Measurements from ENCODE around the gene ELANE.
A peak's percentile ranks its signal among the peaks of the same experiment; 100 is the strongest.
"Not testable (repeated sequence)": the region's sequence is repeated elsewhere in the genome, so short reads cannot be mapped to it uniquely, and the experiment has no call there.

Gene ELANE

DNA sequence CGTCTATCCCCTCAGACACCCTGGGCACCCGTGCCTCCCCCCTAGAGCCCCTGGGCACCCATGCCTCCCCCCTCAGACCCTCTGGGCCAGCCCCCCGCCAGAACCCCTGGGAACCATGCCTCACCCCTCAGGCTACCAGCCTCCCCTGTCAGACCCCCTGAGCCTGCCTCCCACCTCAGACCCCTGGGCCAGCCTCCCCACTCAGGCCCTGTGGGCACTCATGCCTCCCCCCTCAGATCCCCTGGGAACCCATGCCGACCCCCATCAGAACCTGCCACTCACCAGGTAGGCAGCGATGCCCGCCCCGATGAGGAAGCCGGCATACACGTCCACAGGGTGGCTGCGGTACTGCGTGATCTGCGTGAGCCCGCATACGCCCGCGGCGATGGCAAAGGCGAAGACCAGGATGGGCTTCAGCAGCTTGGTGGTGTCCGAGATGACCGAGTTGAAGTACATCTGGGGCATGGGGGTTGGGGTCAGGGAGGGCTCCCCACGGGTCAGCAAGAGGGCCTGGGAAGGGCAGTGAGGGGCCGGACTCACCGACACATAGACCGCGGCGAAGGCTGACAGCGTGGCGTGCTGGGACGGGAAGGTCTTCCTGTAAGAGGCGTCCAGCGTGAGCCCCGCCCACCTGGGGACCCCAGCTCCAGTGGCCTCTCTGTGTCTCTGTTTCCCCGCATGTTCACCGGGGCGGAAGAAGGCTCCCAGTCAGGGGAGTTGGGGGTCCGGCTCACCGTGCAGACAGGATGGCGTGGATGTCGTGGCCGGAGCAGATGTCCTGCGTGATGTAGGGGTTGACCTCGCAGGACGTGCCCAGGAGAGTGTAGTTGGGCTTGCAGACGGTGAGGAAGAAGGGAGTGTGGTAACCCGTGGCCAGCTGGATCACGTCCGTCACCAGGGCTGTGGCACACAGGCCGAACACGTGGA is 37.7 kb upstream of the ELANE start:
- no peak for DNase-seq

DNA sequence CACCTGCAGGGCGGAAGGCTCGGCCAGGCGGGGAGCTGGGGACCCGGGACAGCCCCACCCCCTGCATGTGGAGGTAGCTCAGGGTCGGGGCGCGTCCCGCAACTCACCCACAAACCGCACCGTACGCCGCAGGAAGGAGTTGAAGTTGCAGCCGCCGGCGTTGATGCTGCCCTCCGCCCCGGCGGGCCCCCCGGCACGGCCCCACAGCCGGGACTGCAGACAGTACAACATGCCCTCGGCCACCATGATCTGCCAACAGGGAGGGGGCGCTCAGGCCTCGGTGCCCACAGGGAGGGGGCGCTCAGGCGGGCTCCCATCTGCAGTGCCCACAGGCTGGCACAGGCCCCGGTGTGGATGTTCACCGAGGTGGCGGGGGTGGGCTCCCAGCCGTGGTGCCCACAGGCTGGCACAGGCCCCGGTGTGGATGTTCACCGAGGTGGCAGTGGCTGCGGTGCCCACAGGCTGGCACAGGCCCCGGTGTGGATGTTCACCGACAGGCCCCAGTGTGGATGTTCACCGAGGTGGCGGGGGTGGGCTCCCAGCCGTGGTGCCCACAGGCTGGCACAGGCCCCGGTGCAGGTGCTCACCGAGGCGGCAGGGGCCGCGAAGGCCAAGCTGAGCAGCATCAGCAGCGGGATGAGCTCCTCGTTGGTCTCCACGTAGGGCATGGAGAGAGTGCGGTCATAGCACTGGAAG is 36.9 kb upstream of the ELANE start:
- DNase-seq: no peak

DNA sequence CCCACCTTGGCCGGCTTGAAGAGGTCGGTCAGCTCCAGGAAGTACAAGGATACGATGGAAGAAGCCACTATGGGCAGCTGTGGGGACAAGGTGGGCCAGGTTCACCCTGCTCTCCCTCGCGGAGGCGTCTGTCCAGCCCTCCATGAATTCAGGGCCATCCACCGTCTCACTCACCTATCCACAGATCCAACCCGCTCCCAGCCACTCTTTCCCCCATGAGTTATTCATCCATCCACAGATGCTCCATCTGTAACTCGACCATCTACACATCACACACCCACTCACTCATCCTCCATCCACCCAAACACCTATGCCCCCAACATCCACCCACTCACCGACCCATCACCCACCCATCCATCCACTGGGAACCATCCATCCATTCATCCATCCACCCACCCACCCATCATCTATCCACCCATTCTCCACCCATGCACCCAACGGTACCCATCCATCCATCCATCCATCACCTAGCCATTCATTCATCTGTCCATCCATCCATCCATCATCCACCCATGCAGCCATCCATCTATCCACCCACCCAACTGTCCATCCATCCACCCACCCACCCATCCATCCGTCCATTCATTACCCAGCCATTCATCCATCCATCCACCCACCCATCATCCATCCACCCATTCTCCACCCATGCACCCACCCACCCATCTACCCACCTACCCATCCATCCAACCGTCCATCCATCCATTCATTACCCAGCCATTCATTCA is 36.2 kb upstream of the ELANE start:
- no peak for DNase-seq

DNA sequence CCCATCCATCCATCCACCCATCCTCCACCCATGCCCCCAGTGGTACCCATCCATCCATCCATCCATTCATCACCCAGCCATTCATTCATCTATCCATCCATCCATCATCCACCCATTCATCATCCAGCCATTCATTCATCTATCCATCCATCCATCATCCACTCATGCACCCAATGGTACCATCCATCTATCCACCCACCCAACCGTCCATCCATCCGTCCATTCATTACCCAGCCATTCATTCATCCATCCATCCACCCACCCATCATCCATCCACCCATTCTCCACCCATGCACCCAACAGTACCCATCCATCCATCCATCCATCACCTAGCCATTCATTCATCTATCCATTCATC is 35.6 kb upstream of the ELANE start:
- no peak for DNase-seq

DNA sequence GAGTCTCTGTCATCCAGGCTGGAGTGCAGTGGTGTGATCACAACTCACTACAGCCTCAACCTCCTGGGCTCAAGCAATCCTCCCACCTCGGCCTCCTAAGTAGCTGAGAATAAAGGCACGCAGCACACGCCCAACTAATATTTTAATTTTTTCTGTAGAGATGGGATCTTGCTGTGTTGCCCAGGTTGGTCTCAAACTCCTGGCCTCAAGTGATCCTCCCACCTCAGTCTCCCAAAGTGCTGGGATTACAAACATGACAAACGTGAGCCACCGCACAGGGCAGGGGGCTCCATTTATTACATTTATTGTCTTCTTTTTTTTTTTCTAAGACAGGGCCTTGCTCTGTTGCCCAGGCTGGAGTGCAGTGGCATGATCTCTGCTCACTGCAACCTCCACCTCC is 31.9 kb upstream of the ELANE start:
- not testable (repeated sequence) for DNase-seq

DNA sequence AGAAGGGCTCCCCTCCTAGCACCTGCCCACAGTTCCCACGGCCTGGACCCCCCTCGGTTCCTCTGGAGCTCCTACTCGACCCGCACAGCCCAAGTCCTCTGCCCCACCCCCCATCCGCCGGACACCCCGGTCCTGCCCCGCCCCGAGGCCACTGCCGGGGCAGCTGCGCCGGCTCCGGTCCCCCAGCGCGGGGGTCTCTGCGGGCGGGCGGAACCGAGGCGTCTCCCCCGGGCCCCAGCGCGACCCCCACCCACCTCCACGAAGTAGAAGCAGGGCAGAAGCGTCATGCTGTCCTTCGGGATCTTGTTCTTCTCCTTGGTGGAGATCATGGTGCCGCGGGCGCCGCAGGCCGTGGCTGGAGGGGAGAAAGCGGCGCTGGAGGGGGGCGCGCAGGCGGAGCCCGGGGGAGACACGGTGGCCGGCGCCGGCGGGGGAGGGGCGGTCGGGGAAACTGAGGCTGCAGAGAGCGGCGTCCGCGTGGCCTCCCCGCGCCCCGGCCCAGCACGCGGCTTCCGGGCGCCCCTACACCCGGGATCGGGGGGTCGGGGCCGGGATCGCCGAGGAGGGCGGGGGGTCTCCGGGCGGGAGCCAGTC is 30.8 kb upstream of the ELANE start:
- DNase-seq: no peak

DNA sequence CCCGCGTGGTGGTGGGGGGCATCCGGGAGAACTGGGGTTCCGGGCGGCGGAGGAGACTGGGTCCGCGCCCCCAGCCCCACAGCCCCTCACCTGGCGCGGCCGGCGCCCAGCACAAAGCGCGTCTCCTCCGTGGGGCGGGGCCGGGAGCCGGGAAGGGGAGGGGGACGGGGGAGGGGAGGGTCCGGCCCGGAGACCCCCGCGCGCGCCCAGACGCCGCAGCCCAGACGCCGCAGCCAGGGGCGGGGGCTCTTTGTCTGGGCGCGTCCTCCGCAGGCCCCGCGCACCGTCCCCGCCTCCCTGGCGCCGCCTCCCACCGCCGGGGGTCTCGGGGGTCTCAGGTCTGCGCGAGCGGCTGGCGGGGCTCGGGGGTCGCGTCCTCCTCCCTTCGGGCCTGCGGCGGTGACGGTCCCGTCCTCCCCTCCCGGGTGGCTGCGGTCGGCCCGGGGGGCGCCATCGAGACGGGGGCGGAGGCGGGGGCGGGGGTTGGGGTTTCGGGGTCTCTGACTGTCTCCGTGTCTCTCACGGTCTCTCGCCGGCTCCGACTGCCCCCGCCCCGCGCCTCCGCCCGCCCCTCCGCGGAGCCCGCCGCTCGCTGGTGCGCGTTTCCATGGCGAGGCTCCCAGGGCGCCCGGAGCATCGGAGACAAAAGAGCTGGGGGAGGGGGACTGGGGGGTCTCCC is 30.1 kb upstream of the ELANE start, which contains the start of gene PLPPR3:
Gene PLPPR3, minus strand, starts transcription at position 131 of the 679 bp plus-strand sequence. CDS start 396 bp downstream, outside the sequence.
- no peak for DNase-seq

DNA sequence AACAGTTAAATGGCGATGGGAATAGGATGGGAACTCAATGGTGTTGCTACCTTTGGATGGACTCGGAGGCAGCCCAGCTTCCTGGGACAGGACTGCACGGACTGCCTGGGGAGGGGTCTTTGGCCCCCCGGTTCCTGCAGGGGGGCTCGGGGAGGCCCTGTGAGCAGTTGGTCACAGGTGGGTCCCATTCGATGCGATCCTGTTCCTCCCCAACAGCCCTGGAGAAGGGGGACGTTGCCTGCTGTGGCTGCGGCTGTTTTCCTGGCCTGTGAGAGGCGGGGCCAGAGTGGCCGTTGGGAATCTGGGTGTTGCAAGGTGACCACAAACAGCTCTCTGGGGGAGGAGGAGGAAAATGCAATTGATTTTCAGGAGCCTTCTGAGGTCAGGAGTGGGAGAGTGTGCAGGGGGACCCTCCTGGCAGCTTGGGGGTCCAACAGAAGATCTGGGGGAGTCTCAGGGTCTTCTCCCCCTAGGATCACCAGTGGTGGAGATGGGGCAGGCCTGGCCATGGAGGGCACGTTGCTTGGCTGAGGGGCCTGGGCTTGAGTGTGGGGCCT is 28.5 kb upstream of the ELANE start:
- peak; percentile 38 to 47 for DNase-seq

DNA sequence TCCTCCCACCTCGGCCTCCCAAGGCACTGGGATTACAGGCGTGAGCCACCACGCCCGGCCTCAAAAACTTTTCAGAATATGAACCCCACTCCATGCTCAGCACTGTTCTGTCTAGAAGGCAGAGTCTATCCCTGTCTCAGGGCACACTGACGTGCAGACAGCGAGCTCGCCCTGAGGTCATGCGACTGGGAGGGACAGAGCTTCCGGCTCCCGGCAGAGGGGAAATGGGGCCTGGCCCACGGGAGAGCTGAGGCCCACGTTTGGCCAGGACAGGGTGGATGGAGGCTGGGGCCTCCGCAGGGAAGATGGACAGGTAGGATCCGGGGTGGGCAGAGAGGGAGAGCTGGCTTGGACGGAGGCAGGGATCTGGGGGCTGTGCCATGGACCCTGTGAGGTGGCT is 27.2 kb upstream of the ELANE start:
- peak; percentile 73 to 85 for DNase-seq

DNA sequence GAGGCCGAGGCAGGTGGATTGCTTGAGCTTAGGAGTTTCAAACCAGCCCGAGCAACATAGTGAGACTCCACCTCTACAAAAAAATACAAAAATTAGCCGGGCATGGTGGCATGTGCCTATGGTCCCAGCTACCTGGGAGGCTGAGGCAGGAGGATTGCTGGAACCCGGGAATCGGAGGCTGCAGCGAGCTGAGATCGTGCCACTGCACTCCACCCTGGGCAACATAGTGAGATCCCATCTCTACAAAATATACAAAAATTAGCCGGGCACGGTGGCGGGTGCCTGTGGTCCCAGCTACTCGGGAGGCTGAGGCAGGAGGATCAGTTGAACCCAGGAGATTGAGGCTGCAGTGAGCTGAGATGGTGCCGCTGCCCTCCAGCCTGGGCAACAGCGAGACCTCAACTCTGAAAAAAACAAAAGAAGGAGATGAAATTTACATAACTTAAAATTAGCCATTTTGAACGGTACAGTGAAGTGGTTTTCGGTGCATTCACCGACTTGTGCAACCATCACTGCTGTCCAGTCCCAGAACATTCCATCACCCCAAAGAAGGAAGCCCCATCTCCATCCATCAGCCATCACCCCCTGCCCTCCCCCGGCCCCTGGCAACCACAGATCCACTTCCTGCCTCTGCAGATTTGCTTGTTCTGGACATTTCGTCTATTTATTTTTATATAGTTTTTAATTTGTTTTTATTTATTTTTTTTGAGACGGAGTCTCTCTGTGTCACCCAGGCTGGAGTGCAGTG is 26.0 kb upstream of the ELANE start:
- DNase-seq: peak in 1 of 2 donors; percentile 42

DNA sequence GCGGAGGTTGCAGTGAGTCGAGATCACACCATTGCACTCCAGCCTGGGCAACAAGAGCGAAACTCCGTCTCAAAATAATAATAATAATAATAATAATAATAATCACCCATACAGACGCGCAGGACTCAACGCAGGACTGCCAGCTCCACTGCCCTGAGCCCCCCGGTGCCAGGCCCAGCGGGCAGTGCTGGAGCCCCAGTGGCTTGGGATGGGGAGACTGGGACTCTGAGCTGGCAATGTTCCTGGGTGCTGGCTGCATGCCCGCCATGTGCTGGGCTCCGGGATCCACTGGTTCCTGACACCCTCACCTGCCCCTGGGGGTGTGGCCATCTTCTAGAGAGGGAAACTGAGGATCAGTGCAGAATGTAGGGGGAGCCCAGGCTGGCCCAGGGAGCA is 24.8 kb upstream of the ELANE start:
- DNase-seq: no peak

DNA sequence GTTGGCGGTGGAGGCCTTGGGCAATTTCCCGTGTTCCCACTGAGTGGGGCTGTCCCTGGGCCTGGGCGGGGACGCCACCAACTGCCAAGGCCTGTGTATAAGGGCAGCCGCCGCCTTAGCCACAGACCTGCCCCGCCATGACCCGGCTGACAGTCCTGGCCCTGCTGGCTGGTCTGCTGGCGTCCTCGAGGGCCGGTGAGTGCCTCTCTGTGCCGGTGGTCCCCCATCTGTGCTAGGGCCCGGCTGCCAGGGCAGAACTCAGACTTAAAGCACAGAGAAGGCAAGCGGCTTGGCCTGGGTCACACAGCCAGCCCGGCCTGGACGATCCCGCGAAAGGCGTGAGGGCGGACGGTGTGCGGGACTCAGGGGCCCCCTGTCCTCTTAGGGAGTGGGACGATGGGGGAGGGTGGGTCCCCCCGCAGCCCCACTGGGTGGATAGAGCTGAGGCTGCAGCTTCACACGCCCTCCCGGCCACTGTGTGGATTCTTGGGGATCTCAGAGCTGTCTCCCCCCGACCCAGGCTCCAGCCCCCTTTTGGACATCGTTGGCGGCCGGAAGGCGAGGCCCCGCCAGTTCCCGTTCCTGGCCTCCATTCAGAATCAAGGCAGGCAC is 24.3 kb upstream of the ELANE start, which contains the start of gene AZU1:
Gene AZU1, plus strand, starts transcription at position 128 of the 612 bp plus-strand sequence. Its CDS starts 10 bp downstream, at position 138.
- peak; percentile 80 to 84 for DNase-seq

DNA sequence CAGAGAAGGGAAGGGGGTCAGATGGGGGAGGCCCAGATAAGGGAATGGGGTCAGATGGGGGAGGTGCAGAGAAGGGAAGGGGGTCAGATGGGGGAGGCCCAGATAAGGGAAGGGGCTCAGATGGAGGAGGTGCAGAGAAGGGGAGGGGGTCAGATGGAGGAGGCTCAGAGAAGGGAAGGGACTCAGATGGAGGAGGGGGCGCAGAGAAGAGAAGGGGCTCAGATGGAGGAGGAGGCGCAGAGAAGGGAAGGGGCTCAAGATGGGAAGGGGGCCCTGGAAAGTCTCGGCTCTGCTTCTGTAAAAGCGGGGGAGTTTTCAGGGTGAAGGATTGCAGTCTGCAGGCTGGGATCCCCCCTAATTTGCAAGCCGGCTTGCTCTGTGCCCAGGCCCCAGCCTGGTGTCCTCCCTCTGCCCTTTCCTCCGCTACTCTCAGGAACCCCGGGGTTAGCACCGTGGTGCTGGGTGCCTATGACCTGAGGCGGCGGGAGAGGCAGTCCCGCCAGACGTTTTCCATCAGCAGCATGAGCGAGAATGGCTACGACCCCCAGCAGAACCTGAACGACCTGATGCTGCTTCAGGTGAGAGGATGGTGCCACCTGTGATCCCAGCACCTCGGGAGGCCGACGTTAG is 22.9 kb upstream of the ELANE start:
- no peak for DNase-seq

DNA sequence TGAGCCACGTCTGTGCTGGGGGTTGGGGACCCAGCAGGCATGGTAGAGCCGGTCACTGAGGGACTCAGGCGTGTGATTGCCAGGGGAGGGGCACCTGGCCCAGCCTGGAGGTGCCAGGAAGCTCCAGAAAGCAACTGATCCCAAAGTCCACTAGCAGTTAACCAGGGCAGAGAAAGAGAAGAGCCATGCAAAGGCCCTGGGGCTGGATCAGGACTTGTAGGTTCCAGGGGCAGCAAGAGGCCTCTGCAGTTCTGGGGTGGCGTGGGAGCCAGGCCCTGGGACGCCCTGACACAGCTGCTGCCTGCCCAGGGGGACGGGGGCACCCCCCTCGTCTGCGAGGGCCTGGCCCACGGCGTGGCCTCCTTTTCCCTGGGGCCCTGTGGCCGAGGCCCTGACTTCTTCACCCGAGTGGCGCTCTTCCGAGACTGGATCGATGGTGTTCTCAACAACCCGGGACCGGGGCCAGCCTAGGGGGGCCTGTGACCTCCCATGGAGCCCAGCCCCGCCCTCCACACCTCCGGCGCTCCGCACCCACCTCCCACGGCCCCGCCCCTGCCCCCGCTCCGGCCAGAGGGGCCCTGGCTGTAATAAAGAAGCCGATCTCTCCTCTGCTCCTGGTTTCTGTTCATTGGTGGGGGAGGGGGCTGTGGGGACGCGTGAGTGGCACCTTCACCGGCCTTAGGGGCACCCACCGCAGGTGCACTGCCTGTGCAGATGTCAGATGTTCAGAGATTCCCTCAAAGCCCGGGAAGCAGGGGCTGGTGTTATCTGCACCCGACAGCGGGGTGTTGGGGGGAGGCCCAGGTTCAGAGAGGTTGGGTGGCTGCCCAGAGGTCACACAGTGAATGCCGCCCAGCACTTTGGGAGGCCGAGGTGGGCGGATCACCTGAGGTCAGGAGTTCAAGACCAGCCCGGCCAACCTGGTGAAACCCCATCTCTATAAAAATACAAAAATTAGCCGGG is 20.4 kb upstream of the ELANE start:
- no peak for DNase-seq

DNA sequence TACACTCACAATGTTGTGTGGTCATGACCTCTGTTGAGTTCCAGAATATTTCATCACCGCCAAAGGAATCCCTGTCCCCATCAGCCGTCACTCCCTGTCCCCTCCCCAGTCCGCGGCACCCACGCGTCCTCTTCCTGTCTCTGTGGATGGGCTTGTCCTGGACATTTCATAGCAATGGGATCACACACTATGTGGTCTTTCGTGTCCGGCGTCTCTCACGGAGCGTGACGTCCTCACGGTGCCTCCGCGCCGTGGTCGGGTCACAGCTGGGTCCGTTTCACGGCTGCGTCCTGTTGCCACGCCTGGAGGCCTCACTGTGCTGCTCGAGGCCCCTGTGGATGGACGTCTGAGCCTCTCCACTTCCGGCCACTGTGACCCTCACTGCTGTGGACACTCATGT is 17.9 kb upstream of the ELANE start:
- no peak for DNase-seq

DNA sequence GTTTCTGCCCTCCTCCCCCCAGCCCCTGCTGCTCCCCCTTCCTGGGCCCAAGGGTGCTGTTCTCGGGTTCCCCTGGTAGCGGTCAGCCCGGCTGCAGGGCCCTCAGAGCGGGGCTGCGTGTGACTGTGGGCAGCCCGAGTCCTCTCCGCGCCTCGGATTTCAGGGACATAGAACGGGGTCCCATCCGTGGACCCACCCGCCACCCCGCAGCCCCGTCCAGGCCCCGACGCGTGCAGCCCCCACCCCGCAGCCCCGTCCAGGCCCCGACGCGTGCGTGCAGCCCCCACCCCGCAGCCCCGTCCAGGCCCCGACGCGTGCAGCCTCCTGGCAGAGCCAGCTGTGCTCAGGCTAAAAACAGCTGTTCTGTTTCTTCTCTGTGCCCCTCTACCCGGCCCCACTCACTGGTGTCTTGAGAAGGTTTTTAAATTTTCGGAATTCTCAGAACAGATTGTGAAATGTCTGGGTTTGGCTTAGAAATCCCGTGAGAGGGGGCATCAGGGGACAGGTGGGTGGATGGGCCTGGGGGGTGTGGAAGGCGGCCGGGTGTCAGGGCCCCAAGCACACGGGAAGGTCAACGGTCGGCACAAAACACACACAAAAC is 16.8 kb upstream of the ELANE start:
- no peak for DNase-seq

DNA sequence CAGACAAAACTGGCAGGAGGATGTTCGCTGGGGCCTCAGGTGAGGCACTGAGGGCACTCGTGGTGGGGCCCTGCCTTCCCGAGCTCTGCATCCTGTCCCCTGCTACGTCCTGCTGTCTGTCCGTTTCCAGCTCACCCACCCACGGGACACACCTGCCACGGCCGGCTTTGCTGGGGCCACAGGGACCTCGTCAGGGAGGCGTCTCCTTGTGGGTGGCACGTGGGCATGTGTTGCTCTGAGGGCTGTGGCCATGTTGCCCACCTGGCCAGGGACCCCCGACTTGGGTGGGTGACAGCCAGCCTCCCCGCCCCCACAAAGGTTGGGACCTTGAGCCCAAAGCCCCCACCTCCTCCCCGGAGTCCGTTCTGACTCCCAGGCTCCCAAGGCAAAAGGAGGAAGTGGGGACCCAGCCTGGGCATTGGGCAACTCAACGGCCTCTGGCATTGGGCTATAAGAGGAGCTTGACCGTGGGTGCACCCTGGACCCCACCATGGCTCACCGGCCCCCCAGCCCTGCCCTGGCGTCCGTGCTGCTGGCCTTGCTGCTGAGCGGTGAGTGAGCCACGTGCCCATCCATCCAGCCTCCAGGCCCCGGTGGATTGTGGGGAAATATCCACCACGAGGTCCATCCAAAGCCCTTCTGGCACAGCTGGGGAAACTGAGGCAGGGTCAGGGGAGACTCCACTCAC is 11.4 kb upstream of the ELANE start, which contains the start of gene PRTN3:
Gene PRTN3, plus strand, starts transcription at position 481 of the 688 bp plus-strand sequence. Its CDS starts 10 bp downstream, at position 491.
- peak; percentile 64 to 67 for DNase-seq

DNA sequence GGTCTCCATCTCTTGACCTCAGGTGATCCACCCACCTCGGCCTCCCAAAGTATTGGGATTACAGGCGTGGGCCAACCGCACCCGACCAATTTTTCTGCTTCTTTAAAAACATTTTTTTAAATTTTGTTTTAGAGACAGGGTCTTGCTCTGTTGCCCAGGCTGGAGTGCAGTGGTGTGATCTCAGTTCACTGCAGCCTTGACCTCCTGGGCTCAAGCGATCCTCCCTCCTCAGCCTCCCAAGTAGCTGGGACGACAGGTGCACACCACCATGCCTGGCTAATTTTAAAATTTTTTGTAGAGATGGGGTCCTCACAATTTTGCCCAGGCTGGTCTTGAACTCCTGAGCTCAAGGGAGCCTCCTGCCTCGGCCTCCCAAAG is 9.3 kb upstream of the ELANE start:
- DNase-seq: not testable (repeated sequence)
